HepG2 (cell line): Measurements from ENCODE around the gene P2RY8. TPM values are rescaled to one million over a fixed set of nuclear protein-coding genes. Genes with fewer than 3 reads are reported as not detected.
A peak's percentile ranks its signal among the peaks of the same experiment; 100 is the strongest.
"Not testable (repeated sequence)": the region's sequence is repeated elsewhere in the genome, so short reads cannot be mapped to it uniquely, and the experiment has no call there.

Experiments
- ATAC-seq: fragments of 200-7000 bp; cut with Tn5 transposase; 3 replicates; pipeline ENCODE4 v1.9.1; 2020; ENCODE audit warnings: mild to moderate bottlenecking, moderate library complexity
- BruUV-seq: library from RNA; stranded (reverse); fragments of 400-500 nt; replicated peaks from 2 replicates; lab custom pipeline; 2021; lab: Mats Ljungman, UMichigan
- CTCF ChIA-PET: fragments of 300-600 bp; formaldehyde crosslinking; extraction: SDS; loops from one replicate; lab custom pipeline; 2021; ENCODE audit warnings: low total read pairs, inconsistent platforms, low intra/inter-chr PET ratio; lab: Yijun Ruan, JAX
- POLR2A ChIA-PET: fragments of 350-600 bp; sonication (Branson Sonifier 250); formaldehyde crosslinking; loops from one replicate; lab custom pipeline; 2020; ENCODE audit warnings: antibody characterized with exemption, inconsistent platforms; lab: Yijun Ruan, JAX
- DNase-seq: peaks from one replicate; pipeline ENCODE4 v3.0.0-alpha.2; 2015; ENCODE audit warnings: low spot score
- FAIRE-seq: peaks from 3 replicates; lab custom pipeline; 2011; peaks lifted over from hg19 to GRCh38; lab: Jason Lieb, UNC
- H2AFZ ChIP-seq: one replicate; pipeline ENCODE4 v1.6.1; 2011; ENCODE audit warnings: low read length, inconsistent platforms
- H3K27ac ChIP-seq: fragments of 300-600 bp; 3 replicates; pipeline ENCODE4 v1.8.0; 2011; ENCODE audit warnings: mixed run types, mild to moderate bottlenecking, mixed read lengths, low read length, inconsistent platforms; ENCODE audit not compliant: insufficient read depth; ENCODE audit errors: extremely low read length
- H3K27me3 ChIP-seq, 2 experiments: fragments of 200-600 bp in 1 of 2; 2 replicates in 1 of 2; 3 replicates in 1 of 2; pipeline versions ENCODE4 v1.6.0 to v1.8.0; 2011; ENCODE audit warnings: low read length in 2 of 2, mild to moderate bottlenecking in 2 of 2, moderate library complexity in 2 of 2, inconsistent platforms in 1 of 2; ENCODE audit not compliant: insufficient read depth in 2 of 2, control insufficient read depth in 1 of 2
- H3K36me3 ChIP-seq, 2 experiments: fragments of 200-600 bp in 1 of 2; replicated peaks in 1 of 2; 2 replicates in 1 of 2; 3 replicates in 1 of 2; pipeline versions ENCODE4 v1.5.1 to v1.8.0; 2011; ENCODE audit warnings: low read length in 2 of 2, inconsistent platforms in 1 of 2; ENCODE audit not compliant: insufficient read depth in 2 of 2, control insufficient read depth in 1 of 2
- H3K4me1 ChIP-seq: 2 replicates; pipeline ENCODE4 v1.5.1; 2012; ENCODE audit warnings: low read length, inconsistent platforms; ENCODE audit not compliant: insufficient read depth
- H3K4me2 ChIP-seq: 2 replicates; pipeline ENCODE4 v1.6.0; 2011; ENCODE audit warnings: low read depth, low read length, inconsistent platforms
- H3K4me3 ChIP-seq, 3 experiments: fragments of 200-600 bp in 1 of 3; sonication (generic), shearing (Covaris generic) in 1 of 3; replicated peaks in 1 of 3; 2 replicates each; pipeline ENCODE4 v1.5.1; 2011 to 2016; ENCODE audit warnings: low read length in 3 of 3, inconsistent platforms in 2 of 3, low read depth in 2 of 3, mild to moderate bottlenecking in 2 of 3, control low read depth in 1 of 3, mixed read lengths in 1 of 3; ENCODE audit not compliant: insufficient read depth in 1 of 3
- H3K79me2 ChIP-seq: one replicate; pipeline ENCODE4 v1.6.1; 2011; ENCODE audit warnings: low read length, inconsistent platforms; ENCODE audit not compliant: insufficient read depth
- H3K9ac ChIP-seq: 2 replicates; pipeline ENCODE4 v1.6.0; 2011; ENCODE audit warnings: mild to moderate bottlenecking, low read depth, low read length, inconsistent platforms; ENCODE audit not compliant: insufficient read depth
- H3K9me3 ChIP-seq: 2 replicates; pipeline ENCODE4 v1.5.1; 2012; ENCODE audit warnings: mild to moderate bottlenecking, low read length
- H4K20me1 ChIP-seq: 2 replicates; pipeline ENCODE4 v1.6.0; 2011; ENCODE audit warnings: inconsistent platforms, mild to moderate bottlenecking, low read length, moderate library complexity; ENCODE audit not compliant: insufficient read depth
- ATF7 ChIP-seq, 2 experiments: fragments of 450-650 bp in 1 of 2; sonication (generic) in 1 of 2; formaldehyde crosslinking in 1 of 2; IDR thresholded peaks; 2 replicates each; pipeline versions ENCODE4 v1.4.0 to v1.6.1; 2016 to 2020; ENCODE audit warnings: antibody characterized with exemption in 1 of 2, mild to moderate bottlenecking in 1 of 2, missing genetic modification reagents in 1 of 2
- CREB1 ChIP-seq, 2 experiments: fragments of 450-650 bp in 1 of 2; IDR thresholded peaks; 2 replicates each; pipeline ENCODE4 v1.6.1; 2016 to 2017; ENCODE audit warnings: control low read depth in 1 of 2, mild to moderate bottlenecking in 1 of 2, missing compliant biosample characterization in 1 of 2, missing genetic modification characterization in 1 of 2
- POLR2G ChIP-seq: fragments of 200-400 bp; formaldehyde crosslinking; IDR thresholded peaks from 2 replicates; pipeline ENCODE4 v1.6.1; 2018; ENCODE audit warnings: mild to moderate bottlenecking, low read depth, low read length, moderate library complexity
- ZBTB10 ChIP-seq: sonication (generic); formaldehyde crosslinking; IDR thresholded peaks from 2 replicates; pipeline ENCODE4 v1.4.0; 2020; ENCODE audit warnings: missing genetic modification reagents, borderline replicate concordance
- ZNF235 ChIP-seq: sonication (generic); formaldehyde crosslinking; IDR thresholded peaks from 2 replicates; pipeline ENCODE4 v1.8.1; 2023; ENCODE audit warnings: mild to moderate bottlenecking, missing genetic modification reagents, borderline replicate concordance
- ZNF569 ChIP-seq: sonication (generic); formaldehyde crosslinking; IDR thresholded peaks from 2 replicates; pipeline ENCODE4 v1.5.0; 2020; ENCODE audit warnings: mild to moderate bottlenecking, missing genetic modification reagents, moderate library complexity, borderline replicate concordance
- WGBS: methylation state at CpG from one replicate; pipeline ENCODE4 v1.1.6; 2017; ENCODE audit warnings: low lambda C conversion rate; 5-methylcytosine and 5-hydroxymethylcytosine counted together
- in situ Hi-C: cut with HindIII; loops from 2 replicates; pipeline ENCODE4 v1.10.0; 2017; ENCODE audit warnings: low pct_unique_long_range_greater_than_20kb; ENCODE audit not compliant: extremely low pct_ligation_motif_present
- intact Hi-C: fragments of 100-400 bp; cut with micrococcal nuclease; formaldehyde crosslinking; loops from one replicate; pipeline ENCODE4 v1.10.0; 2022; ENCODE audit not compliant: unreplicated experiment
- polyA plus RNA-seq, 8 experiments: library from polyadenylated mRNA; depleted of rRNA in 3 of 8; stranded (reverse) in 7 of 8; unstranded in 1 of 8; fragments of >200 nt; fragmentation: Illumina TruSeq in 4 of 8; extraction: Trizol in 4 of 8; gene quantifications; 2 replicates each; pipeline versions ENCODE4 v1.2.1 to v1.2.3, GENCODE V29; 2011 to 2016; ENCODE audit warnings: low read depth in 4 of 8, missing spikeins in 1 of 8, mixed read lengths in 1 of 8; ENCODE audit not compliant: insufficient read depth in 1 of 8
- total RNA-seq, 5 experiments: library from RNA; depleted of rRNA; stranded (reverse); fragments of >200 nt; fragmentation: Illumina TruSeq; extraction: Trizol; gene quantifications; 2 replicates each; pipeline ENCODE4 v1.2.3, GENCODE V29; 2016; ENCODE audit warnings: low read depth in 1 of 5

The P2RY8 gene
- total and polyA plus RNA-seq, 2 of the 13 experiments (the other 11 are each of a cell fraction or from before 2014, with no cell fraction given), result 1.0 to 1.3 TPM

GRCh38 chrX:1524874-1525582, 12.0 kb downstream of the P2RY8 start:
- Histone ChIP-seq H3K9me3 (no peaks in the 10 kb centered on the region; the same call in 1 of the 2 replicates), H3K4me2 (no peak overlapping the region), H3K27ac (no peak overlapping the region), H4K20me1 (no peaks in the 10 kb centered on the region), H3K4me3 (no peak overlapping the region), H3K9ac (no peak overlapping the region), H2AFZ (no peak overlapping the region), H3K36me3 (no peaks in the 10 kb centered on the region), H3K79me2 (no peaks in the 10 kb centered on the region), H3K27me3 (no peaks in the 10 kb centered on the region), H3K4me1 (peaks cover 5% of the 10 kb centered on the region; the same call in 1 of the 2 replicates)
- FAIRE-seq (no peak), ATAC-seq (no peak), DNase-seq (no peak)
- no TSS peak for BruUV-seq
- intact Hi-C loops, result no loop called here
- WGBS, result 62% methylated on average over 4 of the region's 4 CpGs
- TF ChIP-seq ZNF569 (CRISPR knock-in tag), result no peak
- no peak for TF ChIP-seq ZNF235 (CRISPR knock-in tag)
- no peak for TF ChIP-seq POLR2G
- TF ChIP-seq ATF7 (IDR thresholded peaks at IDR 0.05), result peak; percentile 82
- TF ChIP-seq ATF7 (CRISPR knock-in tag; IDR thresholded peaks at IDR 0.05), result no peak
- no peak for TF ChIP-seq ZBTB10 (CRISPR knock-in tag)
- TF ChIP-seq CREB1 (IDR thresholded peaks at IDR 0.05), result no peak
- no peak for TF ChIP-seq CREB1 (CRISPR knock-in tag; IDR thresholded peaks at IDR 0.05)
- CTCF ChIA-PET, result no interaction called here
- POLR2A ChIA-PET, result no interaction called here
- in situ Hi-C loops, result no loop called here

GRCh38 chrX:1522905-1523304, 14.1 kb downstream of the P2RY8 start:
- DNase-seq, H3K9me3 ChIP-seq, H3K4me3 ChIP-seq, BruUV-seq, in situ Hi-C loops, CTCF ChIA-PET, H3K79me2 ChIP-seq, ATAC-seq, H3K36me3 ChIP-seq, H4K20me1 ChIP-seq, H3K9ac ChIP-seq, POLR2A ChIA-PET, intact Hi-C loops, H3K4me1 ChIP-seq, H3K27ac ChIP-seq, H2AFZ ChIP-seq, H3K4me2 ChIP-seq, H3K27me3 ChIP-seq, FAIRE-seq: not testable (repeated sequence)
- WGBS, result 73% methylated on average over 4 of the region's 4 CpGs
